HuH-7.5 (cell line): ENCODE measurements around the gene KCNIP3.
"Not testable (repeated sequence)": the region's sequence is repeated elsewhere in the genome, so short reads cannot be mapped to it uniquely, and the experiment has no call there.

Source experiments
- DNase-seq: peaks from one replicate; pipeline ENCODE4 v3.0.0; 2011; ENCODE audit warnings: low spot score

KCNIP3 gene

DNA sequence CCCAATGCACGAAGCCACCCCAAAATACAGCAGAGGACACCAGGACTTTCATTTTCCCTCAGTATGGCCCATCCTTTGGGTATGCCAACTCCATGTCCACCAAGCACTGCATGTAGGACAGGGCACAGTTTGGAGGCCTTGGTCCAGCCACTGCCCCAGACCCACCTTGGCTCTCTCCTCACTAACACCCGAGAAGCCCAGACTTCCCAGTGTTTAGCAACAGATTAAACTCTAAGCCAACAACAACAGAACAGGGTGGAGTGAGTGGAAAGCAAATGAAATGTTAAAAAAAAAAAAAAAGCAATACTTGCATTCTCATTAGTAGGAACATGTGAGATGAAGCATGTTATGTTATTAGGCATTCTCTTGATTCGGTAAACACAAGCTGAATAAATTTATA lies 118.0 kb downstream of the KCNIP3 start:
- DNase-seq: not testable (repeated sequence)

DNA sequence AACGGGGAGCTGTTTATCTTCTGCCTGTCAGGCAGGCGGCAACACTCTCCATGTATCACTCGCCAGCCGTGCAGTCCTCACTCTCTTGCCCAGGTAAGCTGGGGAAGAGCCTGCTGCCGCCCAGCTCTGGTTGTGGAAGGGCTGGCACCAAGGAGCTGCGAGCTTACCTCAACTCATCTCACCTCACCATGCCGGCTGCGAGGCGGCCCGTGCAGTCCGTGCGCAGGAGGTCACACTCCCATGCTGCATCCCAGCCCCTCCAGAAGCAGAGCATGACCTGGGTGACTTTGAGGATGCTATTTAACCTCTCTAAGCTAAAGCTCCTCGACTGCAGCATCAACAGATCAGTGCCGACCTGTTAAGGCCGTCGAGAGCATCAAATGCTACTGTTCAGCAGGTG lies 118.4 kb downstream of the KCNIP3 start:
- DNase-seq: not testable (repeated sequence)

DNA sequence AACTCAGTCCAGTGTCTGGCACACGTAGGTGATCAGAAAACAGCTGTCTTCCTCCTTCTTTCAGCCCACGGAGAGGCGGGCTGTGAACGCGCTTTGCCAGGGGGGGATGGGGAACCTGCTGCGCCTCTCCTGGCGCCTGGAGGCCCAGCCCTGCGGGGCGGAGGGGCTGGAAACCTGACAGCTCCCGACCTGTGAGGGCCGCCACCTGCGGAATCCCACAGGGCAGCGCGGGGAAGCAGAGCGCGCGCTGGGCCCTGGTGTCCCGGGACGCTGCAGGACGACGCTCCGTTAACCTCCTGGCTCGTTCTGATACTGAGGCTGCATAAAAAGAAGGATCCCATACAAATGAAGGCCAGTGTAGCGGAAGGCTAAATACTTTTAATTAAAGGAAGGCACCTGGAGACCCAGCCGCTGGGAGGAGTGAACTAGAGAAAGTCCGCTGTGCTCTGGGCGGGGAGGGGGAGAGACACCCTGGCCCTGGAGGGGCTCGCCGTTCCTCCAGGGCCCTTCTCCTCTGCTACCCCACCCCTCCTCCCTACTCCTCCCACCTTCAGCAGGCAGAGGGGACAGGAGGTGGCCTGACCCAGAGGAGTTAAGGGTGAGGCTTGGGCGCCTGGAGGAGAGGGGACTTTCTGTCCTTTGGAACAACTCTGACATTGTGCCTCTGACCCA lies 130.2 kb downstream of the KCNIP3 start:
- DNase-seq: not testable (repeated sequence)

DNA sequence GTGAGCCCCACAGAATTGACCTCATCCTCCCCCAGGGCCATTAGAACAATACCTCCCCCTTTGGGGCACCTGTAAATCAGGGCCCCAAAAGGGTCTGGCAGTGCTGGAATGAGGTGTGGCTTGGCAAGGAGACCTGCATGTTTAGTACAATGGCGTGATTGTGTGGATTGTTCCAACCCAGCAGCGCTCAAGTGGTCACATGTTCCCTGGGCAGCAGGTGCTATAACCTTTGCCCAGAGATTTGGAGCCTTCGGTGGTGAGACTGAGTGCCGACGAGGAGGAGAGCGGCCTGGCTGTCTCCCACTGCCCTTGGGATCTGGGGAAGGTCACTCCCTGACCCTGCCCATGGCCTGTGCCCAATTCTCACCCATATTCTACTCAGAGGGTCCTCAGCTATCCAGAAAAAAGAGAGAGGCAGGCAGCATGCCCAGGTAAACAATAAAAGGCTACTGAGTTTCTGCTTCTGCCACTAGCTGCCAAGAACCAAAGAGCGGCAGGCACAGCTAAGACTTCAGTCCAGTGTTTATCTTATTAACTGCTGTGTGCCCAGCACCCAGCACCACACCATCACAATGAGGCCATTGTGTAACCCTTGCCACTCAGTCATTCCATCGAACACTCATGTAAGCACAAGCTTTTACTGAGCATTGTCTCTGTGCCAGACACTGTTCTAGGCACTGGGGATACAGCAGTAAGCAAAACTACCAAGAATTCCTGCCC lies 132.8 kb downstream of the KCNIP3 start:
- DNase-seq: not testable (repeated sequence)

DNA sequence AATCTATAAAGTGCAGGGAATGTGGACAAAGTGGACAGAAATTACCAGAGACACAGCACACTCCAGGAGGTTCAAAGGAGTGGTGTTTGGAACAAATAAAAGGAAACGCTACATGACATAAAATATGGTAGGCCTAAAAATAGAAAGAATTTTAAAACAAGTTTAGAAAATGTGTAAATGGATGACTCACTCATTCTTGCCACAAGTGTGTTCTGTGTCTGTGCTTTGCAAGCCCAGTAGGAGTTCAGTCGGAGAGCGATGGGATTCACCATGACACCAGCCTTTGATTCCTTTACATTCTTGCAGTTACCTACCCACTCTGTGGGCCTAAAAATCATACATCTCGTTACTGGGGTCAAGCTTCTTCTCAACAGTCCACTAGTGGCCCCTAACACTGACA lies 136.2 kb downstream of the KCNIP3 start:
- DNase-seq: not testable (repeated sequence)

DNA sequence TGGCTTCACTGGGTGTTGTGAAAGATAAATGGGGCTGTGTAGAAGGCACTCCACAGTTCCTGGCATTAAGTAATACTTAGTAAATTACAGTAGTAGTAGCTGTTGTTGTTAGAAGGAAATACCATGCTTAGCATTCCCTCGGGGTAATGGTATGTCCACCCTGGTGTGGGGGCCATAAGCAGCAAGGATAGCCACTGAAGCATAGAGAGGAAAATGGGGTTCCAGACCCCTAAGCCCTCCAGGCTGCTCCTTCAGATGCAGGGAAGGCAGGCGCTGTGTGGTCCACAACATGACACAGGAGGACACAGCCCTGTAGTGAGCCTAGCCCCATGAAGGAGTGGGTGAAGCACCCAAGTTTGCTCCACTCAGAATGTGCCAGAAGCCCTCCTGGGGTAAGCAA lies 136.8 kb downstream of the KCNIP3 start:
- DNase-seq: not testable (repeated sequence)

DNA sequence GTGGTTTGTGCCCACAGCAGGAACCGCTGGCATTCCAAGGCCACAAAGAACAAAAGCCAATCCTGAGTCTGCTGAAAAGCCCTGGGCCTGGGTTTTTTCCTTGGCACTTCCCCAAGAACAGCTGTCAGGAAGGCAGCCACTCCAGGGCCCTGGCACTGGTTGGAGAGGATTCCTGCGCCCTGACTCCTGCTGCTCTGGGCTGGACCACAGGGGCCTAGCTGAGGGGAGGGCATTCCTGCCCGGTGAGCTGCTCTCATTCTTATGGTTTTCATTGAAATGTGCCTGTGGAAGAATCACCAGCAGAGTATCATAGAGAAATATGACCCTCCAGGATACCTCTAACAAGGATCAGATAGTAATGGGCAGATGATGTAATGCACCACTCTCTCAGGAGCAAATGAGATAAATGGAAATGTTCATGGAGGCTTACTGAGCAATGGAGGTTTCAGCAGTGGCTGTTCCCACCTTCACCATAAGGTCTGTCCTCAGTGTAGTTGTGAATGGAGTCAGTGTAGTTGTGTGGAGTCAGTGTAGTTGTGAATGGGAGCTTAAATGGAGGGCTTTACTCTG lies 137.4 kb downstream of the KCNIP3 start:
- DNase-seq: not testable (repeated sequence)

DNA sequence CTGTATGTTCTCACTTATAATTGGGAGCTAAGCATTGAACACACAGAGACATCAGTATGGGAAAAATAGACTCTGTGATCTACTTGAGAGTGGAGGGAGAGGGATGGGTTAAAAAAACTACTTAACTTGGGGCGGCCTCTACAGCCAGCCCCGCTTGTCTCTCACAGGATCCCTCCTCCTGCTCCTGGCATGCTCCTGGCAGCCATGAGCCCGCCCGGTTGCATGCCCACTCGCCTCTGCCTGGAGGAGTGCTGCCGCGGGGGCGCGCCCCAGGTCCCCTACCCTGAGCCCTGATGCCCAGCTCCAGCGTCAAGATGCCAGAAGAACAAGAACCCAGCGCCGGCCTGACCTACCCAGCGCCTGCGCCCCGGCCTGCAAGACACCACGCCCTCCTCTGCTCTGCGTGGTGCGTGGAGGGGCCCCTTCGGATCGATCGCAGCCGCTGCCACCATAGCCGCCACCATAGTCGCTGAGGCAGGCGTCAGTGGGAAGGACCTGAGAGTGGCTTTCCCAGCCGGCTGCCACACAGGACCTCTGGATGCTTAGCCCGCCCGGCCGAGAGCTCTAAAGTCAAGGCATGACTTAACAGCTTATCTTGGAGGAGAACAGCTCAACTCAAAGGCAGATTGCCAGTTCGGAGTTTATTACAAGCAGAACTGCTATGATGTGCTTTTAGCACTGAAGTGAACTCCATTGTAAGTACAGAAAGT lies 138.2 kb downstream of the KCNIP3 start:
- not testable (repeated sequence) for DNase-seq
